NB4 (cell line): ENCODE results near the gene HMGCL.

Experiments
- MAX ChIP-seq: IDR thresholded peaks from 2 replicates; pipeline ENCODE4 v1.6.1; 2011; ENCODE audit warnings: low read depth, low read length
- POLR2A ChIP-seq: IDR thresholded peaks from 2 replicates; pipeline ENCODE4 v1.6.1; 2011; ENCODE audit warnings: mild to moderate bottlenecking; ENCODE audit not compliant: insufficient read length; ENCODE audit errors: extremely low read depth
- TF ChIP-seq, protein P1 (sequence below): IDR thresholded peaks from one replicate; pipeline ENCODE4 v1.5.1; 2012; ENCODE audit warnings: low read depth, low read length

GRCh38 chr1:23836037-23836436, 10.8 kb upstream of the HMGCL start:
- TF ChIP-seq MAX (no peak), POLR2A (no peak)
- TF ChIP-seq, protein P1, sequence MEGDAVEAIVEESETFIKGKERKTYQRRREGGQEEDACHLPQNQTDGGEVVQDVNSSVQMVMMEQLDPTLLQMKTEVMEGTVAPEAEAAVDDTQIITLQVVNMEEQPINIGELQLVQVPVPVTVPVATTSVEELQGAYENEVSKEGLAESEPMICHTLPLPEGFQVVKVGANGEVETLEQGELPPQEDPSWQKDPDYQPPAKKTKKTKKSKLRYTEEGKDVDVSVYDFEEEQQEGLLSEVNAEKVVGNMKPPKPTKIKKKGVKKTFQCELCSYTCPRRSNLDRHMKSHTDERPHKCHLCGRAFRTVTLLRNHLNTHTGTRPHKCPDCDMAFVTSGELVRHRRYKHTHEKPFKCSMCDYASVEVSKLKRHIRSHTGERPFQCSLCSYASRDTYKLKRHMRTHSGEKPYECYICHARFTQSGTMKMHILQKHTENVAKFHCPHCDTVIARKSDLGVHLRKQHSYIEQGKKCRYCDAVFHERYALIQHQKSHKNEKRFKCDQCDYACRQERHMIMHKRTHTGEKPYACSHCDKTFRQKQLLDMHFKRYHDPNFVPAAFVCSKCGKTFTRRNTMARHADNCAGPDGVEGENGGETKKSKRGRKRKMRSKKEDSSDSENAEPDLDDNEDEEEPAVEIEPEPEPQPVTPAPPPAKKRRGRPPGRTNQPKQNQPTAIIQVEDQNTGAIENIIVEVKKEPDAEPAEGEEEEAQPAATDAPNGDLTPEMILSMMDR: no peak
